Endodermal cell (in vitro differentiated cells): ENCODE results near the gene PTOV1. TPM values are rescaled to one million over a fixed set of nuclear protein-coding genes. Genes with fewer than 3 reads are reported as not detected.

Experiments used
- DNase-seq: peaks from one replicate; pipeline ENCODE4 v3.0.0-alpha.2; 2017
- H3K27ac ChIP-seq: 2 replicates; pipeline ENCODE4 v1.5.1; 2013; ENCODE audit warnings: mild to moderate bottlenecking, low read depth, low read length, moderate library complexity
- H3K27me3 ChIP-seq: 2 replicates; pipeline ENCODE4 v1.6.1; 2013; ENCODE audit warnings: mild to moderate bottlenecking, low read length, moderate library complexity; ENCODE audit not compliant: insufficient read depth, control insufficient read depth, poor library complexity, severe bottlenecking
- H3K36me3 ChIP-seq: 2 replicates; pipeline ENCODE4 v1.7.0; 2013; ENCODE audit warnings: mild to moderate bottlenecking, low read length, moderate library complexity; ENCODE audit not compliant: control insufficient read depth, insufficient read depth
- H3K4me1 ChIP-seq: one replicate; pipeline ENCODE4 v1.7.0; 2013; ENCODE audit warnings: low read length; ENCODE audit not compliant: control insufficient read depth, insufficient read depth
- H3K4me3 ChIP-seq: 2 replicates; pipeline ENCODE4 v1.5.1; 2013; ENCODE audit warnings: mild to moderate bottlenecking, low read length, moderate library complexity
- H3K9ac ChIP-seq: 2 replicates; pipeline ENCODE4 v1.6.1; 2013; ENCODE audit warnings: mild to moderate bottlenecking, low read length, moderate library complexity; ENCODE audit not compliant: poor library complexity, severe bottlenecking; ENCODE audit errors: extremely low read depth
- H3K9me3 ChIP-seq: 2 replicates; pipeline ENCODE4 v1.6.1; 2013; ENCODE audit warnings: mild to moderate bottlenecking, low read length, moderate library complexity; ENCODE audit not compliant: control insufficient read depth
- H3K27ac Mint-ChIP-seq: 2 replicates; pipeline ENCODE4 v1.8.0; 2020; ENCODE audit warnings: mixed read lengths
- H3K27me3 Mint-ChIP-seq: 2 replicates; pipeline ENCODE4 v1.8.0; 2021; ENCODE audit warnings: mild to moderate bottlenecking, mixed read lengths; ENCODE audit not compliant: insufficient read depth
- H3K36me3 Mint-ChIP-seq: 2 replicates; pipeline ENCODE4 v1.8.0; 2020; ENCODE audit warnings: low read depth, mixed read lengths
- H3K4me1 Mint-ChIP-seq: 2 replicates; pipeline ENCODE4 v1.8.0; 2020; ENCODE audit warnings: mixed read lengths
- H3K4me3 Mint-ChIP-seq: 2 replicates; pipeline ENCODE4 v1.8.0; 2020; ENCODE audit warnings: mild to moderate bottlenecking, moderate library complexity, mixed read lengths
- H3K9me3 Mint-ChIP-seq: 2 replicates; pipeline ENCODE4 v1.8.0; 2020; ENCODE audit warnings: mild to moderate bottlenecking, mixed read lengths
- CTCF ChIP-seq: fragments of 200-600 bp; sonication (generic); conservative IDR thresholded peaks from 2 replicates; pipeline ENCODE4 v1.5.0; 2021; ENCODE audit warnings: antibody characterized with exemption, mild to moderate bottlenecking
- WGBS, 2 experiments: methylation state at CpG; one replicate each; pipeline versions ENCODE4 v1.1.5 to v1.1.7; 2013; ENCODE audit warnings: missing lambda C conversion rate in 2 of 2, mixed read lengths in 1 of 2; ENCODE audit not compliant: insufficient coverage in 1 of 2, insufficient read length in 1 of 2; 5-methylcytosine and 5-hydroxymethylcytosine counted together
- total RNA-seq, 2 donors: library from RNA; stranded (reverse); fragmentation: NEBNext Ultra II Directional in 1 of 2; extraction: Animal tissue kit (Norgen Biotek cat#: 25700) in 1 of 2; gene quantifications; 2 replicates in 1 of 2; 3 replicates in 1 of 2; pipeline ENCODE4 v1.2.1, GENCODE V29; 2021

Gene PTOV1
- total RNA-seq, 2 donors from 2014 or later, result 279 to 287 TPM

- TF ChIP-seq CTCF, result peak; percentile 40
- H3K36me3 ChIP-seq, result peaks cover 40% of the 10 kb centered on the region
- peaks cover 62% of the 10 kb centered on the region for H3K36me3 Mint-ChIP-seq
- peak overlapping the region; percentile 66 for H3K27ac Mint-ChIP-seq
- H3K27ac ChIP-seq, result peak overlapping the region; percentile 58
- H3K27me3 Mint-ChIP-seq, result no peaks in the 10 kb centered on the region
- H3K4me1 Mint-ChIP-seq, result peaks cover 3% of the 10 kb centered on the region
- no peak overlapping the region for H3K4me3 Mint-ChIP-seq
- 50 to 52% methylated on average over 26 to 38 of the region's 38 CpGs for WGBS, 2 experiments
- no peaks in the 10 kb centered on the region for H3K27me3 ChIP-seq
- peak overlapping the region; percentile 58 for H3K4me3 ChIP-seq
- H3K9me3 Mint-ChIP-seq, result no peaks in the 10 kb centered on the region
- no peaks in the 10 kb centered on the region for H3K4me1 ChIP-seq
- no peaks in the 10 kb centered on the region for H3K9me3 ChIP-seq
- DNase-seq, result peak; percentile 94
- H3K9ac ChIP-seq, result no peak overlapping the region
These were observed 48.8 kb upstream of the PTOV1 start for GRCh38 chr19:49801966-49802661.

GRCh38 chr19:49802836-49803528 lies 48.0 kb upstream of the PTOV1 start:
- Histone ChIP-seq H3K27me3 (no peaks in the 10 kb centered on the region), H3K4me3 (no peak overlapping the region), H3K36me3 (peaks cover 42% of the 10 kb centered on the region), H3K9me3 (no peaks in the 10 kb centered on the region), H3K9ac (no peak overlapping the region), H3K4me1 (no peaks in the 10 kb centered on the region), H3K27ac (no peak overlapping the region)
- Mint-ChIP-seq H3K4me3 (no peak overlapping the region), H3K27ac (no peak overlapping the region), H3K36me3 (peaks cover 60% of the 10 kb centered on the region), H3K27me3 (no peaks in the 10 kb centered on the region), H3K9me3 (no peaks in the 10 kb centered on the region), H3K4me1 (peaks cover 3% of the 10 kb centered on the region)
- DNase-seq, result no peak
- TF ChIP-seq CTCF, result no peak
- 91 to 97% methylated on average over 15 to 24 of the region's 24 CpGs for WGBS, 2 experiments

GRCh38 chr19:49803529-49803856 lies 47.5 kb upstream of the PTOV1 start:
- no peak overlapping the region for H3K4me3 Mint-ChIP-seq
- H3K27me3 Mint-ChIP-seq, result no peaks in the 10 kb centered on the region
- Histone ChIP-seq H3K27ac (no peak overlapping the region), H3K9ac (no peak overlapping the region), H3K4me1 (no peaks in the 10 kb centered on the region), H3K27me3 (no peaks in the 10 kb centered on the region), H3K9me3 (no peaks in the 10 kb centered on the region), H3K4me3 (no peak overlapping the region), H3K36me3 (peaks cover 44% of the 10 kb centered on the region)
- WGBS, 2 experiments, result 97 to 98% methylated on average over 6 of the region's 6 CpGs
- no peaks in the 10 kb centered on the region for H3K9me3 Mint-ChIP-seq
- no peak overlapping the region for H3K27ac Mint-ChIP-seq
- no peak for TF ChIP-seq CTCF
- no peak for DNase-seq
- H3K4me1 Mint-ChIP-seq, result peaks cover 3% of the 10 kb centered on the region
- H3K36me3 Mint-ChIP-seq, result peaks cover 56% of the 10 kb centered on the region
